Measurements from ENCODE around the gene BRCA1.
"Not testable (repeated sequence)": the region's sequence is repeated elsewhere in the genome, so short reads cannot be mapped to it uniquely, and the experiment has no call there.

BRCA1 gene

DNA sequence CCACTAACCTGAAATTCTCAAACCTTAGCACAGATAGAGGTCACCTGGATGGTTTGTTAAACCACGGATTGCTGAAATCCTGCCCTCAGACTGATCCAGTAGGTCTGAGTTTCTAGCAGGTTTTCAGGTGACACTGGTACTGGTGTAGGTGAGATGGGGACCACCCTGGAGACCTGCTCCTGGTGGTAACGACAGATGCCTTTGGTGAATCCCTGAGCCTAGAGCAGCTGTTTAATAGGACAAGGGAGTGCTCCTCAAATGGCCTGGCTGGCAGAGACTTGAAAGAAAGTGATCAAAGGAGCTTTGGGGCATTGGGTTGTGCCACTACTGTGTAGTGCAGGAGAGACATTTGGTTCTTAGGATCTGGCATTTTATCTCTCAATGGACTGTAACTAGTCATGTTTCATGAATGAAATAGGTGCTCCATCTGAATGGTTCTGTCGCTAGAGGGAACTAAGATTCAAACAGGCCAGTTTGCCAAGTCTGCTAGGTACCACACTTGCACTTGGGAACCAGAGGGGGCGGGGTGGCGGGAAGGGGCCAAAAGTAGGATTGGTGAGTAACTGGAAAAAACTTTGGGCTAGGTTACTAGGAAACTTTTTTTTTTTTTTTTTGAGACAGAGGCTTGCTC lies 121.5 kb downstream of the BRCA1 start:
- no peak for DNase-seq (ENCODE audit: low read depth, low spot score)

DNA sequence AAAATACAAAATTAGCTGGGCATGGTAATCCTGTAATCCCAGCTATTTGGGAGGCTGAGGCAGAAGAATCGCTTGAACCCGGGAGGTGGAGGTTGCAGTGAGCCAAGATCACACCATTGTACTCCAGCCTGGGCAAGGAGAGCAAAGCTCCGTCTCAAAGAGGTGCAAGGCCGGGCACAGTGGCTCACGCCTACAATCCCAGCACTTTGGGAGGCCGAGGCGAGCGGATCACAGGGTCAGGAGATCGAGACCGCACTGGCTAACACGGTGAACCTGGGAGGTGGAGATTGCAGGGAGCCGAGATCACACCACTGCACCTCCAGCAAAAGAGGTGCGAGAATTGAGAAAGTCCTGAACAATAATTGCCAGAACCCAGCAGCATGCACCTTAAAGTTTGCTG lies 124.3 kb downstream of the BRCA1 start:
- DNase-seq (ENCODE audit: low read depth, low spot score): not testable (repeated sequence)

DNA sequence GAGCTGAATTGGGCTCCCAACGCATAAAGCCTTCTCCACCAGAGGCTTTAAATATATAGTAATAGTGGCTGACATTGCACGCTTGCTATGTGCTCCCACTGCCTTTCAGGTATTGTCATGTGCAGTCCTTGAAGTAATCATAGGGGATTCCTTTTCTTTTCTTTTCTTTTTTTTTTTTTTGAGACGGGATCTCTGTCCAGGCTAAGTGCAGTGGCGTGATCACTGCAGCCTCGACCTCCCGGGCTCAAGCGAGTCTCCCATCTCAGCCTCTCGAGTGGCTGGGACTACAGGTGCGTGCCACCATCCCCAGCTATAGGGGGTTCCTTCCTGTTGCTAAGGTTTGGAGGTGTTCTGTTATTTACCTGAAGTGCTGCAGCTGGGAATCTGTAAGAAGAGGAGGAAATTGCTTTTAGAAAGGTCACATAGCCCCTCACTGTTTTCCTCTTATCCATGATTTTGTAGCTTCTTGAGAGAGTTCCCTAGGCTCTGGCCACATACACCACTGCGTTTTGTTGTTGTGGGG lies 126.1 kb downstream of the BRCA1 start:
- no peak for DNase-seq (ENCODE audit: low read depth, low spot score)

DNA sequence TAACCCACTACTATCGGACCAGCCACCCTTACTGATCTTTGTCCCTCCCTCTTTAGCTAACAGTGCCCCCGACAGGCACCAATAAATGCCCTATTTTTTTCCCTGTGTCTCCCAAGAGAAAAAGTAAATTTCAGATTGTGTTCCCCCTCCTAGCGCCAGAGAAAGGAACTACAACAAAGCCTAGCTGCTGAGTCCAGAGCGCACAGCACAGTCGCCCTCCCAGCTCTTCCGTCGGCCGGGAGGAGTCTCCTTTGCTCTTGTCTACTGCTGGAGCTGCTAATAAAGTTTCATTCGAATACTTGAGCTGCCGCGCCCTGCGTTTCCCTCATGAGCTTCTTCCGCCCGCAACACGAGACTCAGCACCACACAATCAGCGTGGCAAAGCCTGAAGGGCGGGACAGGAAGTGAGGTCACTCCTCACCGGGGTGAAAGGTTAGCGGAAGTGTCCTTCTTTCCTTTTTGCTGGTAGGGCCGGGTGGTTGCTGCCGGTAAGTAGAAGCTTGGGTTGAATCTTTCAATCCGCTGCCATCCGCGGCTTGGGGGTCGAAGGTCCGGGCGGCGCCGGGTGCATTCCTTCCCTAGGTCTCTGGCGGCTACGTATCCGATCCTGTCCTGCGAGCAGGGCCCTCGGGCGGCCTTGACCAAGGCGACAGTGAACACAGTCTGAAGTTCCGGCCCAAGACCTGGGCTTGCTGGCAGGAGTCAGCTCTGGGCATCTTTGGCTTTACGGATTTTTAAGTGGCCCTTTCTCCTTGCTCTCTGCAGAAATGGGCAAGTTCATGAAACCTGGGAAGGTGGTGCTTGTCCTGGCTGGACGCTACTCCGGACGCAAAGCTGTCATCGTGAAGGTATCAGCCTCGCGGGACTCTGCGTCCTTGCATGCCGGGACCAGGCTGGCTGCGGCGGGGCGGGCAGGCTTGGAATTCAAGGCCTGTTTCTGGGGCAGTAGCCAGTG lies 126.9 kb downstream of the BRCA1 start, which contains the start of gene RPL27:
RPL27 (plus strand) TSS at position 436 of the 955 bp plus-strand sequence; CDS start at position 768, 332 bp downstream.
- peak; percentile 99 for DNase-seq (ENCODE audit: low read depth, low spot score)

DNA sequence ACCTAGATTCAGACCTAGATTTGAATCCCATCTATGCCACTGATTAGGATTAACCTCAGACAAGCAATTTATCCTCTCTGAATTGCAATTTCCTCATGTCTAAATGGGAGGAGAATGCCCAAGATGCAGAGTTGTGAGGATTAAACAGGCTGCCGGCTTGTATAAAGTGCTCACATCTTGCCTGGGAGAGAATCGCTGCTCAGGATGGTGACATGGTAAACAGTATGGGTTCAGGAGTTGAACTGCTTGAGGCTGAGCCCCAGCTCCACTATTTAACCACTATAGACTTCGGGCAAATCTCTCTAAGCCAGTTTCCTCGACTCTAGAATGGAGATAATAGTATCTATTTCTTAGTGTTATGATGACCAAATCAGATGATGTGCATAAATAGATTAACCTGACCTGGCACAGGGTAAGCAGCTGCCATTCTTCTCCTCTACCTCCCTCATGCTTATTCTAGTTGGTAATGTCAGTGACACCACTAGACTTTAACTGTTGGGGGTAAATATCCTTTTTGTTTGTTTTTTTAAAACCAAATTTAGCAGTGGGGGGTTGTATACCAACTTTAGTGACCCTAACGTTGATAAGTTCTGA lies 127.7 kb downstream of the BRCA1 start:
- DNase-seq (ENCODE audit: low read depth, low spot score): no peak

All from smooth muscle cell of the brain vasculature (primary cell).